ENCODE data around the gene UGDH. TPM values are rescaled to one million over a fixed set of nuclear protein-coding genes. Genes with fewer than 3 reads are reported as not detected.

Gene UGDH
- total and polyA plus RNA-seq, 4 donors = 50.7 to 58.0 (median 54.1) TPM

- Histone ChIP-seq H3K9me3 (ENCODE audit: control insufficient read depth, insufficient read depth, low read length) (no peaks in the 10 kb centered on the region), H3K36me3 (ENCODE audit: control insufficient read depth, insufficient read depth, low read length) (peaks cover 29% of the 10 kb centered on the region), H3K4me3 (ENCODE audit: low read depth, low read length) (no peak overlapping the region), H3K27me3 (ENCODE audit: control insufficient read depth, insufficient read depth, low read length) (peaks cover 2% of the 10 kb centered on the region), H3K4me1 (ENCODE audit: control insufficient read depth, insufficient read depth, low read length) (peaks cover 12% of the 10 kb centered on the region), H3K27ac (ENCODE audit: low read depth, low read length) (no peak overlapping the region)
- WGBS (ENCODE audit: insufficient coverage) = 55% methylated on average over 1 of the region's 2 CpGs
- DNase-seq (ENCODE audit: low read depth in 4 of 6, low spot score in 6 of 6) = no peak
Measured at GRCh38 chr4:39450618-39451017, 76.6 kb downstream of the UGDH start.

Other genes with a start within 250 kb of the UGDH start
- gene RFC1, start 161.1 kb downstream of the UGDH start, total RNA-seq = 100 to 1,000 TPM in 1 of 2 donors, 10 to 100 TPM in 1; 59.5 to 159 TPM
- 10 to 100 TPM; 44.8 to 49.6 TPM for gene RFC1, start 161.1 kb downstream of the UGDH start, polyA plus RNA-seq (ENCODE audit: insufficient read length in 2 of 2)
- gene KLB, start 120.5 kb downstream of the UGDH start, total RNA-seq = under 1 TPM; 0.06 to 0.30 TPM
- gene KLB, start 120.5 kb downstream of the UGDH start, polyA plus RNA-seq (ENCODE audit: insufficient read length in 2 of 2) = under 1 TPM; 0.35 to 0.45 TPM
- 1,000 to 10,000 TPM; 1,792 to 2,385 TPM for gene RPL9, start 68.5 kb downstream of the UGDH start, total RNA-seq
- gene RPL9, start 68.5 kb downstream of the UGDH start, polyA plus RNA-seq (ENCODE audit: insufficient read length in 2 of 2) = 100 to 1,000 TPM; 706 to 733 TPM
- gene LIAS, start 68.4 kb downstream of the UGDH start, total RNA-seq = 10 to 100 TPM; 17.2 to 17.3 TPM
- 10 to 100 TPM; 20.7 to 25.4 TPM for gene LIAS, start 68.4 kb downstream of the UGDH start, polyA plus RNA-seq (ENCODE audit: insufficient read length in 2 of 2)
- 10 to 100 TPM; 42.1 to 56.3 TPM for gene SMIM14, start 111.4 kb upstream of the UGDH start, total RNA-seq
- gene SMIM14, start 111.4 kb upstream of the UGDH start, polyA plus RNA-seq (ENCODE audit: insufficient read length in 2 of 2) = 10 to 100 TPM; 46.2 to 64.1 TPM
- gene UBE2K, start 170.7 kb upstream of the UGDH start, total RNA-seq = 10 to 100 TPM; 30.7 to 78.5 TPM
- 10 to 100 TPM; 68.9 to 86.3 TPM for gene UBE2K, start 170.7 kb upstream of the UGDH start, polyA plus RNA-seq (ENCODE audit: insufficient read length in 2 of 2)

Measured in spinal cord (tissue), 10 donors.